PC-9 (cell line): Measurements from ENCODE around the gene TANK. TPM values are rescaled to one million over a fixed set of nuclear protein-coding genes. Genes with fewer than 3 reads are reported as not detected.

Experiments used
- BruUV-seq: library from RNA; stranded (reverse); fragments of 400-500 nt; replicated peaks from 2 replicates; lab custom pipeline; 2021; lab: Mats Ljungman, UMichigan
- CTCF ChIA-PET: fragments of 300-600 bp; sonication (Branson Sonifier 250); formaldehyde crosslinking; loops from one replicate; lab custom pipeline; 2022; ENCODE audit warnings: antibody characterized with exemption; lab: Charles Lee
- POLR2A ChIA-PET: fragments of 300-600 bp; sonication (Branson Sonifier 250); formaldehyde crosslinking; loops from one replicate; lab custom pipeline; 2022; ENCODE audit warnings: antibody characterized with exemption; ENCODE audit not compliant: unreplicated experiment; lab: Charles Lee
- DNase-seq, 2 experiments: peaks; one replicate each; pipeline versions ENCODE4 v3.0.0 to v3.0.0-alpha.2; 2015 to 2022; ENCODE audit warnings: mixed read lengths in 1 of 2
- H2AFZ ChIP-seq: fragments of 200-600 bp; sonication (generic); 2 replicates; pipeline ENCODE4 v1.8.1; 2017; ENCODE audit warnings: antibody characterized with exemption
- H3F3A ChIP-seq: fragments of 200-600 bp; sonication (generic); 2 replicates; pipeline ENCODE4 v1.8.1; 2017; ENCODE audit warnings: antibody characterized with exemption, mild to moderate bottlenecking, low read depth; ENCODE audit not compliant: insufficient read depth
- H3K27ac ChIP-seq: fragments of 200-600 bp; sonication (generic); 2 replicates; pipeline ENCODE4 v1.6.1; 2016; ENCODE audit warnings: mixed run types
- H3K27me3 ChIP-seq: fragments of 200-600 bp; sonication (generic); 2 replicates; pipeline ENCODE4 v1.6.1; 2016; ENCODE audit warnings: low read depth, mixed run types; ENCODE audit not compliant: insufficient read depth
- H3K36me3 ChIP-seq: fragments of 200-600 bp; sonication (generic); 2 replicates; pipeline ENCODE4 v1.6.1; 2016; ENCODE audit warnings: low read depth, mixed run types
- H3K4me1 ChIP-seq: fragments of 200-600 bp; sonication (generic); replicated peaks from 2 replicates; pipeline ENCODE4 v1.6.1; 2016; ENCODE audit warnings: mixed run types; ENCODE audit not compliant: insufficient read depth
- H3K4me2 ChIP-seq: fragments of 200-600 bp; sonication (generic); 2 replicates; pipeline ENCODE4 v1.6.1; 2017; ENCODE audit warnings: mixed run types
- H3K4me3 ChIP-seq: fragments of 200-600 bp; sonication (generic); 2 replicates; pipeline ENCODE4 v1.6.1; 2016; ENCODE audit warnings: mixed run types
- H3K79me2 ChIP-seq: fragments of 200-600 bp; sonication (generic); 2 replicates; pipeline ENCODE4 v1.6.1; 2017; ENCODE audit warnings: low read depth, mixed run types
- H3K9me2 ChIP-seq: fragments of 200-600 bp; sonication (generic); 2 replicates; pipeline ENCODE4 v1.8.1; 2017; ENCODE audit warnings: mild to moderate bottlenecking; ENCODE audit not compliant: insufficient read depth
- H3K9me3 ChIP-seq: fragments of 200-600 bp; sonication (generic); 2 replicates; pipeline ENCODE4 v1.8.1; 2016; ENCODE audit warnings: low read depth; ENCODE audit not compliant: insufficient read depth
- H4K20me1 ChIP-seq: fragments of 200-600 bp; sonication (generic); 2 replicates; pipeline ENCODE4 v1.8.1; 2017; ENCODE audit not compliant: insufficient read depth
- CTCF ChIP-seq: fragments of 200-600 bp; sonication (generic); conservative IDR thresholded peaks from 2 replicates; pipeline ENCODE4 v1.6.1; 2017; ENCODE audit warnings: mixed run types, antibody characterized with exemption, mild to moderate bottlenecking, moderate library complexity
- EZH2 ChIP-seq: fragments of 200-600 bp; sonication (generic); IDR thresholded peaks from 2 replicates; pipeline ENCODE4 v1.8.0; 2017; ENCODE audit warnings: antibody characterized with exemption, low read depth
- intact Hi-C: fragments of 100-400 bp; cut with micrococcal nuclease; formaldehyde crosslinking; loops from one replicate; pipeline ENCODE4 v1.10.0; 2022; ENCODE audit not compliant: unreplicated experiment
- total RNA-seq: library from RNA; stranded (reverse); gene quantifications from 2 replicates; pipeline ENCODE4 v1.2.3, GENCODE V29; 2021

The TANK gene
- total RNA-seq, 1 experiment from 2014 or later, result 46.1 TPM

- H3K27ac ChIP-seq, result no peak overlapping the region
- intact Hi-C loops, result no loop called here
- no peak for TF ChIP-seq CTCF
- TF ChIP-seq EZH2, result no peak
- BruUV-seq, result no TSS peak
- H3K9me2 ChIP-seq, result no peaks in the 10 kb centered on the region
- no peaks in the 10 kb centered on the region for H3K4me1 ChIP-seq
- no peaks in the 10 kb centered on the region for H3F3A ChIP-seq
- H3K4me3 ChIP-seq, result no peak overlapping the region
- ChIA-PET CTCF (no interaction called here), POLR2A (no interaction called here)
- no peaks in the 10 kb centered on the region for H3K27me3 ChIP-seq
- no peaks in the 10 kb centered on the region for H3K36me3 ChIP-seq
- H3K9me3 ChIP-seq, result no peaks in the 10 kb centered on the region
- no peaks in the 10 kb centered on the region for H4K20me1 ChIP-seq
- H2AFZ ChIP-seq, result no peak overlapping the region
- no peak overlapping the region for H3K4me2 ChIP-seq
- DNase-seq, result no peak
- H3K79me2 ChIP-seq, result no peaks in the 10 kb centered on the region
These were observed 9.5 kb upstream of the TANK start for GRCh38 chr2:161150704-161151103.

DNA sequence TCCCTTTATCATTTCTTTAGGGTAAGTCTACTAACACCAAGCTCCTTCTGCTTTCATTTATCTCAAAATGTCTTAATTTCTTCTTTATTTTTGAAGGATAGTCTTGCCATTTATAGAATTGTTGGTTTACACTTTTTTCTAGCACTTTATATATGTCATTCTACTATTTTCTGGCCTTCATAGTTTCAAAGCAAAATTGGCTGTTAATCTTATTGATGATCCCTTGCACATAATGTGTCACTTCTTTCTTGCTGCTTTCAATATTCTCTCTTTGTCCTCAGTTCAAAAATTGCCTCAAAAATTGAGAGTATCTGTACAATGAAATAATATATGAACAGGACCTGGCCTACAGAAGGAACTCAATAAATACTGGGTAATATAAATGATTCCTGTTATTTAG, 7.9 kb upstream of the TANK start:
- Histone ChIP-seq H3F3A (no peaks in the 10 kb centered on the region), H3K79me2 (no peaks in the 10 kb centered on the region), H3K4me3 (no peak overlapping the region), H3K27me3 (no peaks in the 10 kb centered on the region), H3K4me1 (no peaks in the 10 kb centered on the region), H4K20me1 (no peaks in the 10 kb centered on the region), H3K4me2 (no peak overlapping the region), H3K9me3 (no peaks in the 10 kb centered on the region), H2AFZ (no peak overlapping the region), H3K9me2 (no peaks in the 10 kb centered on the region), H3K36me3 (no peaks in the 10 kb centered on the region), H3K27ac (no peak overlapping the region)
- TF ChIP-seq CTCF, result no peak
- TF ChIP-seq EZH2, result no peak
- CTCF ChIA-PET, result no interaction called here
- intact Hi-C loops, result no loop called here
- no peak for DNase-seq
- POLR2A ChIA-PET, result no interaction called here
- no TSS peak for BruUV-seq

DNA sequence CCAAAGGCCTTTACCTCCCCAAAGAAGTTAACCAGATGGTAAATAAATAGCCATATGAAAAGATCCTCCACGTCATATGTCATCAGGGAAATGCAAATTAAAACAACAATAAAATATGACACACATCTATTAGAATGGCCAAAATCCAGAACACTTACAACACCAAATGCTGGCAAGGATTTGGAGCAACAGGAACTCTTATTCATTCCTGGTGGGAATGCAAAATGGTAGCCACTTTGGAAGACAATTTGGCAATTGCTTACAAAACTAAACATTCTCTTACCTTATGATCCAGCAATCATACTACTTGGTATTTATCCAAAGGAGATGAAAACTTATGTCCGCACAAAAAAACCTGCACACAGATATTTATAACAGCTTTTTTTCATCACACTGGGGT, 1.3 kb upstream of the TANK start:
- H3F3A ChIP-seq, result peaks cover 11% of the 10 kb centered on the region; the same call in 1 of the 2 replicates
- H2AFZ ChIP-seq, result no peak overlapping the region
- ChIA-PET POLR2A (no interaction called here), CTCF (no interaction called here)
- H3K9me2 ChIP-seq, result no peaks in the 10 kb centered on the region
- no peaks in the 10 kb centered on the region for H3K9me3 ChIP-seq
- peaks cover 2% of the 10 kb centered on the region; the same call in 1 of the 2 replicates for H4K20me1 ChIP-seq
- DNase-seq, result no peak
- H3K79me2 ChIP-seq, result peaks cover 30% of the 10 kb centered on the region
- H3K4me1 ChIP-seq, result peaks cover 16% of the 10 kb centered on the region
- H3K27me3 ChIP-seq, result no peaks in the 10 kb centered on the region
- no peak for TF ChIP-seq EZH2
- no peak for TF ChIP-seq CTCF
- no peak overlapping the region for H3K4me2 ChIP-seq
- H3K27ac ChIP-seq, result peak overlapping the region; percentile 68; the same call in 1 of the 2 replicates
- peaks cover 13% of the 10 kb centered on the region for H3K36me3 ChIP-seq
- intact Hi-C loops, result no loop called here
- BruUV-seq, result no TSS peak
- no peak overlapping the region for H3K4me3 ChIP-seq
